GM12878 (cell line): Measurements from ENCODE around the gene MFSD1. TPM values are rescaled to one million over a fixed set of nuclear protein-coding genes. Genes with fewer than 3 reads are reported as not detected.

Experiments used
- ATAC-seq: fragments of 200-7000 bp; cut with Tn5 transposase; 3 replicates; pipeline ENCODE4 v1.9.1; 2020; ENCODE audit warnings: mild to moderate bottlenecking, moderate library complexity
- BruUV-seq: library from RNA; stranded (reverse); fragments of 400-500 nt; replicated peaks from 2 replicates; lab custom pipeline; 2021; lab: Mats Ljungman, UMichigan
- CTCF ChIA-PET: fragments of 300-600 bp; sonication (Branson Sonifier 250); formaldehyde crosslinking; extraction: SDS; loops from one replicate; lab custom pipeline; 2021; ENCODE audit warnings: inconsistent platforms; lab: Yijun Ruan, JAX
- POLR2A ChIA-PET: fragments of 350-600 bp; formaldehyde crosslinking; extraction: SDS; loops from one replicate; lab custom pipeline; 2021; ENCODE audit warnings: inconsistent platforms; lab: Charles Lee
- RAD21 ChIA-PET: fragments of 300-600 bp; sonication (Branson Sonifier 250); formaldehyde crosslinking; loops from one replicate; lab custom pipeline; 2023; ENCODE audit warnings: antibody characterized with exemption; ENCODE audit not compliant: unreplicated experiment; lab: Charles Lee
- SMC1A ChIA-PET: fragments of 300-600 bp; sonication (Branson Sonifier 250); formaldehyde crosslinking; loops from one replicate; lab custom pipeline; 2023; ENCODE audit not compliant: unreplicated experiment, uncharacterized antibody; lab: Charles Lee
- DNase-seq: peaks from one replicate; pipeline ENCODE4 v3.0.0-alpha.2; 2011; ENCODE audit warnings: low read depth, low spot score
- FAIRE-seq: peaks from 3 replicates; lab custom pipeline; 2011; peaks lifted over from hg19 to GRCh38; lab: Jason Lieb, UNC
- H2AFZ ChIP-seq: 2 replicates; pipeline ENCODE4 v1.6.0; 2011; ENCODE audit warnings: low read depth, low read length, control low read depth; ENCODE audit not compliant: control insufficient read depth
- H3K27ac ChIP-seq: 2 replicates; pipeline ENCODE4 v1.5.1; 2011; ENCODE audit warnings: control low read depth; ENCODE audit not compliant: control insufficient read depth, insufficient read depth
- H3K27me3 ChIP-seq, 2 experiments: replicated peaks in 1 of 2; 2 replicates each; pipeline versions ENCODE4 v1.6.0 to v1.6.1; 2011; ENCODE audit warnings: low read length in 1 of 2; ENCODE audit not compliant: control insufficient read depth in 2 of 2, insufficient read depth in 2 of 2
- H3K36me3 ChIP-seq, 2 experiments: 2 replicates each; pipeline ENCODE4 v1.5.1; 2011; ENCODE audit warnings: low read length in 1 of 2; ENCODE audit not compliant: control insufficient read depth in 2 of 2, insufficient read depth in 2 of 2
- H3K4me1 ChIP-seq: 2 replicates; pipeline ENCODE4 v1.6.1; 2011; ENCODE audit warnings: mild to moderate bottlenecking, low read length, moderate library complexity, mixed read lengths; ENCODE audit not compliant: control insufficient read depth, insufficient read depth
- H3K4me2 ChIP-seq: 2 replicates; pipeline ENCODE4 v1.6.0; 2011; ENCODE audit warnings: control low read depth; ENCODE audit not compliant: control insufficient read depth, insufficient read depth
- H3K4me3 ChIP-seq: fragments of 200-600 bp; sonication (generic); 2 replicates; pipeline ENCODE4 v1.5.1; 2016
- H3K79me2 ChIP-seq: 2 replicates; pipeline ENCODE4 v1.6.0; 2011; ENCODE audit warnings: low read length; ENCODE audit not compliant: control insufficient read depth, insufficient read depth
- H3K9ac ChIP-seq: 2 replicates; pipeline ENCODE4 v1.8.0; 2011; ENCODE audit warnings: low read length, control low read depth, mixed read lengths; ENCODE audit not compliant: control insufficient read depth, insufficient read depth
- H3K9me3 ChIP-seq: replicated peaks from 3 replicates; pipeline ENCODE4 v1.5.1; 2011; ENCODE audit warnings: mild to moderate bottlenecking, low read length; ENCODE audit not compliant: control insufficient read depth, insufficient read depth
- H4K20me1 ChIP-seq: 2 replicates; pipeline ENCODE4 v1.6.0; 2011; ENCODE audit not compliant: control insufficient read depth, insufficient read depth
- CREM ChIP-seq: IDR thresholded peaks from 2 replicates; pipeline ENCODE4 v1.6.1; 2014; ENCODE audit warnings: antibody characterized with exemption, low read depth
- HDAC2 ChIP-seq: fragments of 200-600 bp; sonication (generic); IDR thresholded peaks from 2 replicates; pipeline ENCODE4 v1.6.1; 2017
- JUNB ChIP-seq: IDR thresholded peaks from 2 replicates; pipeline ENCODE4 v1.6.1; 2016; ENCODE audit warnings: antibody characterized with exemption, mild to moderate bottlenecking
- JUND ChIP-seq: IDR thresholded peaks from 2 replicates; pipeline ENCODE4 v1.6.1; 2012; ENCODE audit warnings: low read depth, mild to moderate bottlenecking, low read length, improper control_type of control experiment, moderate library complexity
- MEF2A ChIP-seq: IDR thresholded peaks from 2 replicates; pipeline ENCODE4 v1.6.1; 2011; ENCODE audit warnings: low read depth, mild to moderate bottlenecking, low read length, moderate library complexity; ENCODE audit not compliant: insufficient read depth
- MYB ChIP-seq: fragments of 150-350 bp; IDR thresholded peaks from 2 replicates; pipeline ENCODE4 v1.6.1; 2014; ENCODE audit warnings: mild to moderate bottlenecking, low read depth, low read length, borderline replicate concordance
- NBN ChIP-seq: fragments of 450-650 bp; IDR thresholded peaks from 2 replicates; pipeline ENCODE4 v1.6.1; 2016
- SMAD1 ChIP-seq: fragments of 450-650 bp; IDR thresholded peaks from 2 replicates; pipeline ENCODE4 v1.6.1; 2018; ENCODE audit warnings: mild to moderate bottlenecking, low read depth; ENCODE audit not compliant: partially characterized antibody
- SRF ChIP-seq, 2 experiments: IDR thresholded peaks; 2 replicates each; pipeline ENCODE4 v1.6.1; 2011; ENCODE audit warnings: low read depth in 2 of 2, low read length in 2 of 2, mild to moderate bottlenecking in 1 of 2, moderate library complexity in 1 of 2
- TBL1XR1 ChIP-seq: IDR thresholded peaks from 2 replicates; pipeline ENCODE4 v1.6.1; 2012; ENCODE audit warnings: low read depth, low read length, improper control_type of control experiment
- USF1 ChIP-seq: IDR thresholded peaks from 2 replicates; pipeline ENCODE4 v1.6.1; 2011; ENCODE audit warnings: borderline replicate concordance, low read depth, mild to moderate bottlenecking, moderate library complexity, mixed read lengths, low read length; ENCODE audit not compliant: insufficient read depth; ENCODE audit errors: extremely low read length
- USF2 ChIP-seq: IDR thresholded peaks from 2 replicates; pipeline ENCODE4 v1.6.1; 2011; ENCODE audit warnings: low read depth, low read length, improper control_type of control experiment, borderline replicate concordance
- WRNIP1 ChIP-seq: IDR thresholded peaks from 2 replicates; pipeline ENCODE4 v1.6.1; 2011; ENCODE audit warnings: low read depth, low read length, improper control_type of control experiment, borderline replicate concordance
- ZNF384 ChIP-seq: IDR thresholded peaks from 2 replicates; pipeline ENCODE4 v1.6.1; 2012; ENCODE audit warnings: low read depth, mild to moderate bottlenecking, low read length, improper control_type of control experiment, borderline replicate concordance
- ZNF687 ChIP-seq: fragments of 450-650 bp; IDR thresholded peaks from 2 replicates; pipeline ENCODE4 v1.6.1; 2017; ENCODE audit warnings: mild to moderate bottlenecking, moderate library complexity
- WGBS: methylation state at CpG from one replicate; pipeline ENCODE4 v1.1.6; 2016; ENCODE audit warnings: low lambda C conversion rate; ENCODE audit not compliant: insufficient replicate concordance, insufficient coverage; ENCODE audit errors: missing lambda C conversion rate; 5-methylcytosine and 5-hydroxymethylcytosine counted together
- in situ Hi-C: fragments of 300-500 bp; cut with MboI; formaldehyde crosslinking; loops from 9 replicates; pipeline ENCODE4 v1.14.3; 2018; ENCODE audit warnings: mixed read lengths
- intact Hi-C: fragments of 100-400 bp; cut with micrococcal nuclease; formaldehyde crosslinking; loops from one replicate; pipeline ENCODE4 v1.14.2; 2022; ENCODE audit not compliant: unreplicated experiment
- polyA plus RNA-seq, 11 experiments: library from polyadenylated mRNA; depleted of rRNA in 4 of 11; unstranded in 6 of 11; stranded (reverse) in 5 of 11; fragments of >200 nt; fragmentation: Nextera tagmentation in 4 of 11; fragmentation: Illumina TruSeq in 1 of 11; extraction: Ambion mirVana in 4 of 11; extraction: Trizol in 1 of 11; gene quantifications; 1 replicate in 1 of 11; 2 replicates in 10 of 11; pipeline versions ENCODE4 v1.2.1 to v1.2.3, GENCODE V29; 2011 to 2016; ENCODE audit warnings: inconsistent platforms in 2 of 11, missing spikeins in 2 of 11, low read depth in 1 of 11
- total RNA-seq, 4 experiments: library from RNA; depleted of rRNA in 3 of 4; stranded (reverse); fragments of >200 nt in 3 of 4; fragmentation: Illumina TruSeq in 1 of 4; extraction: Trizol in 1 of 4; gene quantifications; 2 replicates each; pipeline versions ENCODE4 v1.2.1 to v1.2.3, GENCODE V29; 2013 to 2021

MFSD1 gene
- total and polyA plus RNA-seq, 10 of the 15 experiments (the other 5 are each of a cell fraction or from before 2014, with no cell fraction given) = 7.3 to 41.7 (median 28.6) TPM

DNA sequence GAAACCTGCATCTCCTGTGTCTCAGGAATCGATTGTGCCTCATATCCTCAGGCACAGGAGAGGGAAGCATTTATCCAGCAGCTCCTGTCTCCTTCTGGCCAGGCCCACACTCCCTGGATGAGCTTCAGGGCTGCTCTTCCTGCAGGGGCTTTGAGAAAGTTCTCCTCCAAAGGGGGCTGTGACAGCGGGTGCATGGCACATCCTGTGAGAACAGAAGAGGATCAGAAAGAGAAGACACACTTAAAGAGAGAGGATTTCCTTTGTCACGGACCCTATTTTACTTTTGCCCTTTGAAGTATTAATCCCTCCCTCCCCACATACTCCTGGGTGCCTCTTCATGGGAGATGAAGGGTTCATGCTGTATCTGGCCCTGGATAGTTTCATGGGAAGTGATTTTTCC lies 46.0 kb downstream of the MFSD1 start:
- H3K27me3 ChIP-seq = no peaks in the 10 kb centered on the region
- SMC1A ChIA-PET = no interaction called here
- H3K4me1 ChIP-seq = peaks cover 9% of the 10 kb centered on the region
- H3K79me2 ChIP-seq = no peaks in the 10 kb centered on the region
- H4K20me1 ChIP-seq = no peaks in the 10 kb centered on the region
- H2AFZ ChIP-seq = peak overlapping the region; percentile 88
- no peaks in the 10 kb centered on the region for H3K9me3 ChIP-seq
- POLR2A ChIA-PET = no interaction called here
- TF ChIP-seq TBL1XR1 (no peak), SRF (IDR thresholded peaks at IDR 0.05; ENCODE audit: low read depth in 2 of 2, low read length in 2 of 2) (no peak), ZNF687 (no peak), HDAC2 (no peak), MYB (no peak), CREM (no peak), ZNF384 (no peak), SMAD1 (no peak), JUND (no peak), NBN (no peak), MEF2A (no peak), JUNB (no peak), USF2 (no peak), USF1 (no peak), WRNIP1 (no peak)
- in situ Hi-C loops (loop anchor here (5.0 kb wide), 2 partner anchors 409 to 969 kb away; no protein-coding TSS in a partner anchor), intact Hi-C loops (loop anchor here (1.0 to 10.0 kb wide), 3 partner anchors 217 to 957 kb away; partner anchors contain the start of gene IQCJ)
- no TSS peak for BruUV-seq
- DNase-seq = no peak
- peak overlapping the region; percentile 62 for H3K4me2 ChIP-seq
- ATAC-seq = peak; percentile 6; the same call in 2 of the 3 replicates
- peak overlapping the region; percentile 17; the same call in 1 of the 2 replicates for H3K9ac ChIP-seq
- RAD21 ChIA-PET = interaction anchor here (2.1 to 4.0 kb wide), 2 partner anchors 411 to 958 kb away, joined by 8 to 62 read pairs; no protein-coding TSS in a partner anchor
- peak overlapping the region; percentile 64; the same call in 1 of the 2 replicates for H3K27ac ChIP-seq
- FAIRE-seq = peak; percentile 77
- WGBS = 33% methylated on average over 3 of the region's 3 CpGs
- no peaks in the 10 kb centered on the region for H3K36me3 ChIP-seq
- CTCF ChIA-PET = interaction anchor here (1.6 to 7.3 kb wide), 4 partner anchors 15 to 956 kb away, joined by 5 to 141 read pairs (median 17); no protein-coding TSS in a partner anchor
- no peak overlapping the region for H3K4me3 ChIP-seq
